Lower leg skin (tissue), 3 donors: ENCODE results near the gene FAM171A1.

ENCODE experiments used
- CTCF ChIP-seq, 3 donors: fragments of 450-650 bp; IDR thresholded peaks; one replicate each; pipeline ENCODE4 v1.5.1; 2016; ENCODE audit warnings: antibody characterized with exemption in 3 of 3, mild to moderate bottlenecking in 3 of 3, moderate library complexity in 2 of 3
- POLR2A ChIP-seq, 2 donors: fragments of 450-650 bp; IDR thresholded peaks; one replicate each; pipeline ENCODE4 v1.6.1; 2016 to 2017; ENCODE audit warnings: antibody characterized with exemption in 2 of 2, mild to moderate bottlenecking in 1 of 2, moderate library complexity in 1 of 2

- no peak for TF ChIP-seq CTCF (IDR thresholded peaks at IDR 0.05)
- no peak for TF ChIP-seq POLR2A (IDR thresholded peaks at IDR 0.05)
Measured at GRCh38 chr10:15300145-15300544, 70.9 kb downstream of the FAM171A1 start.
